ENCODE results near the gene GABRA4. TPM values are rescaled to one million over a fixed set of nuclear protein-coding genes. Genes with fewer than 3 reads are reported as not detected.

GABRA4 gene
- not detected in 2 replicates for total RNA-seq

DNA sequence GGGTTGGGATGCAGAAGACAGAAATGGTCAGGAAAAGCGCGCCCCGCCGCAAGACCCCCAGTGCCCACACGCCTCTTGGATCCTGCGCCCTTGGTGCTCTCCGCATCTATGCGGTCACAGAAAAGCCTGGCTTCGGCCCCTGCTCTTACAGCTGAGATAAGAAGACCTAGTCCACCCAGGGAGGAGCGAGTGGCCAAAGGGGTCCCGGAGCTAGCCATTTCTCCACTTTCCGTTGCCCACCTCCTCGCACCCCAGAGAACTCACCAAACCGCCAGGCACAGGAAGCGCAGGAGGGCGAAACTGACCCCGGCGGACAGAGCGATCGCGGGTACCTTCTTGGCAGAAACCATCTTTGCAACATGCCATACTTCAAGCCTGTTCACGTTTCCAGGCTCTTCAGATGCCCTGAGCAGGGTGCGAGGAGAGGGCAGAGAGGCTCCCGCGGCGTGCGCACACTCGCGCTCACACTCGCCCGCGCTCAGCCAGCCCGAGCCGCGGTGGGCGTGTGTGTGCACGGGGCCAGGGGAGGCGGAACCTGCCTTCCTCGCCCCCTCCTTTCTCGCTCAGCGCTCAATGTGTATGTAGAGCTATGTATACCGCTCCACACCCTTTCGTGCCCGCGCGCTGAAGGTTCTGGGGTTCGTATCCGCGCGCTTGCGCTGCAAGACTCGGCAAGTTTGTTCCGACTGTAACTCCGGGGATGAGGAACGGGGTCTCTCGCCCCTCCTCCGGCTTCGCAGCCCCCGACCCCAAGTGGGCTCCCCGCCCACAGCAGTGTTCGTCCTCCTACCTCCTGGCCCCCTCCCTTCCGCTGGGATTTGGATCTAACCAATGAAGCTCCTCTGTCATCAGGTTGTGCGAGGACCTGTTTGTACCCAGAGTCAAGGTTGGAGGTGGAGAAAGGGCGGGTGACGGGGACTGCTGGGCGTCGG, at the start of gene GABRA4:
GABRA4 (minus strand) TSS at position 507 of the 932 bp plus-strand sequence; CDS start at position 350, 157 bp downstream.

DNA sequence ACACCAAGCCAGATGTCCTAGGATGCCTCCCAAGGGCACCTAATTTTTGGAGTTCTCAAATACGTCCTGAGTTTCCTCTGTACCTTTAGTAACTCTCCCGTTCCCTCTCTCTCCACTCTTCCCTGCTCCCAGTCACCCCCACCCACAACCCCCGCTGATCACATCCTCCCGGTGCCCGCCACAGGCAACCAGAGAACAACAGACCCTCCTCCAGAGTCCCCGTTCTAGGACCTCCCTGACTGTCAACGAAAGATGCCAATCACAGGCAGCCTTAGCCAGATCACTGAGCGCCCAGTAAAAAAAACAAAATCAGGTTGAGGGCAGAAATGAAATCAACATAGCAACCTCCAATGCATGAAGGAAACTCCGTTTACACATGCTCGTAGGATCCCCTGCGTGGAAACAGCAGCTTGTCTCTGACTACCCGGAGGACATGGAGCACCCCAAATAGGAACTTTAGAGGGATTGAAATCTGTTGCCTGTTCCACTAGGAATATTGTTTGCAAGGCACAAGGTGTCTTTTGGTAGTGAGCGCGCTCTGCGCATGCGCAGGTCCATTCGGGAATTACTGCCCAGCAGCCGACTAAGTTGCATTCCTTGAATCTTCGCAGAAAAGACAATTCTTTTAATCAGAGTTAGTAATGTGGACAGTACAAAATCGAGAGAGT, 37.8 kb upstream of the GABRA4 start, which contains the start of gene GABRB1:
GABRB1 (plus strand) TSS at position 557 of the 668 bp plus-strand sequence.

GRCh38 chr4:46909078-46909477, 84.3 kb downstream of the GABRA4 start, which contains the start of gene COX7B2:
Gene COX7B2 (minus strand): TSS chr4:46909245. CDS start chr4:46735192, 174,053 bp downstream.

Other genes with a start within 250 kb of the GABRA4 start
- not detected in 2 replicates for gene COX7B2, start 84.3 kb downstream of the GABRA4 start, total RNA-seq
- gene GABRB1, start 38.0 kb upstream of the GABRA4 start, total RNA-seq: not detected in 2 replicates